ENCODE data around the gene UBQLN1.
A peak's percentile ranks its signal among the peaks of the same experiment; 100 is the strongest.
"Not testable (repeated sequence)": the region's sequence is repeated elsewhere in the genome, so short reads cannot be mapped to it uniquely, and the experiment has no call there.

The UBQLN1 gene

GRCh38 chr9:83707768-83708514, at the start of gene UBQLN1:
UBQLN1 (minus strand) TSS chr9:83707958; CDS start chr9:83707679, 279 bp downstream.
- peak; percentile 76 for DNase-seq

- DNase-seq, result no peak
These were observed 46.7 kb upstream of the UBQLN1 start for GRCh38 chr9:83754383-83754977.

DNA sequence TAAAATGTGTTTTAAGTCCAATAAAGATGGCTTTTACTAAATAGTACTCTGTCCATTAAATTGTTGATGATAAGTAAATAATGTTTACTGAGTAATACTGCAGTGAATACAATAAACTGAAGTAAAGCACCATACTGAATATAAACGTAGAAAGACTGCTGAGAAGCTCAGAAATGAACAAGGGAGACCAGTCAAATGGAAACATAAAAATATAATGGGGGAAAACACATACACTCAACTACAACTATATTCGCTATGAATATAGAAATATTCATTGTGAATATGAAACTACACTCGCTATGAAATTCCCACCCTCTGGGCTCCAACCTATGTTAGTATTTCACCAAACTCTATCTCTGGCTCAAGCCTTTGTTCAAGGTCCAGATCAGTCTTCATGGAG, 41.9 kb upstream of the UBQLN1 start:
- DNase-seq, result no peak

GRCh38 chr9:83744206-83744605, 36.4 kb upstream of the UBQLN1 start:
- no peak for DNase-seq

DNA sequence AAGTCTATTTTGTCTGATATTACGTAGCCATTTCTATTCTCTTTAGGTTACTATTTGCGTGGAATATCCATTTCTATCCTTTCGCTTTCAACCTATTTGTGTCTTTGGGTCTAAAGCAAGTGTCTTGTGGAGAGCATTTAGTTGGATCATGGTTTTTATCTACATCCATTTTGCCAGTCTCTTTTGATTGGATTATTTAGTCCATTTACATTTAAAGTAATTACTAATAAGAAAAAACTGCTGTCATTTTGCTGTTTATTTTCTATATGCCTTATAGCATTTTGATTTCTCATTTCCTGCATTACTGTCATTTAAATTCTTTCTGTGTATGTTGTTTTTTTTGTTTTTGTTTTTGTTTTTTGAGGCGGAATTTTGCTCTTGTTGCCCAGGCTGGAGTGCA, 26.0 kb upstream of the UBQLN1 start:
- DNase-seq, result no peak

- not testable (repeated sequence) for DNase-seq
These were observed 21.0 kb upstream of the UBQLN1 start for GRCh38 chr9:83728591-83729368.

GRCh38 chr9:83724436-83724835, 16.7 kb upstream of the UBQLN1 start:
- no peak for DNase-seq

DNA sequence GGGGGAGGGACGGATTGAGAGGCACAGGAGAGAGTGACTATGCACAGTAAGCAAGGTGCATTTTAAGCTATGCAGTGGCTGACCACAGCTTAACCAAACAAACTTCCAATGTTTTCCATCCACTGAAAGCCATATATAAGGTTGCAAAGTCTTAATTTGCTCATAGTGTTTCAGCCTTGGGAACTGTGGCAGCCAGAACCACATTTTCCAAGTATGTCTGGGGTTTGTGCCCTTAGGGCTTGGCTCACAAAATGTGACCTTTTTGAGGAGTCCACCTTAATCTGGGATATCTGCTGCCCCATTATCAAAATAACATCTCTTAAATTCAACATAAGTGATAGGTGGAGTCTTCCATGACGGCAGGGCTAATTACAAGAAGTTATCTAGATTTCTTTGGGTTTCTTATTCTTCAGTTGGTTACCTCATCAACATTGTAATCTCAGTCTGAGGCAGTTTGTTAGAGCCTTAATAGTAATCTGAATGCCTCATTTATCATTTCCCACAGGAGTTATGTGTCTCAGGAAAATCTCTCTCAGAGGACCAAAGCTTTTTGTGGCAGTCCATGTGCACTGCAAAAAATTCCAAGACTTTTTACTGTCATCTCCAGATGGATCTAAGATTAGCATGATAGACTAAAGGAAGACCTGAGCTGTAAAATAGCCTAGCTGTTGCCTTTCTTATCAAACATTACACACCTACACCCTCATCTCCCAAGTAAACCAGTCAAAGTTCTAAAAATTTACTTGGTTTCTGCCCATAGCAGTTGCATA, 15.2 kb upstream of the UBQLN1 start:
- DNase-seq, result no peak

DNA sequence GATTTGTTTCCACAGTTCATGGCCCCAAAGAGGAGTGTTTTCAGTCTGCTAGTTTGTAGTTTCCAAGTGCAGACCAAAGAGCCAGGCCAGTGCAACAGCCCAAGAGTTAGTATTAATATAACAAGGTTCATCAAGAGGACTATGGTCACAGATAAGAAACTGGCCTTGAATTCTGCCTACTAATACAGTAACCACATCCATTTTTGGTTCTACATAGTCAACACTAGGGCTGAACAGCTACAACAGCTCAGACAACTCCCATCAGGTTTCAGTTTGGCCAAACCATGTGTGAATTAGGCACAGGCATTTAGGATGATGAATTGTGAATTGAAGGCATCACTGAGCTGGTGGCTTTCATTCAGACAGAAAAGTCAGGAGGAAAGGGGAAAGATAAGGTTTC, 13.8 kb upstream of the UBQLN1 start:
- no peak for DNase-seq

DNA sequence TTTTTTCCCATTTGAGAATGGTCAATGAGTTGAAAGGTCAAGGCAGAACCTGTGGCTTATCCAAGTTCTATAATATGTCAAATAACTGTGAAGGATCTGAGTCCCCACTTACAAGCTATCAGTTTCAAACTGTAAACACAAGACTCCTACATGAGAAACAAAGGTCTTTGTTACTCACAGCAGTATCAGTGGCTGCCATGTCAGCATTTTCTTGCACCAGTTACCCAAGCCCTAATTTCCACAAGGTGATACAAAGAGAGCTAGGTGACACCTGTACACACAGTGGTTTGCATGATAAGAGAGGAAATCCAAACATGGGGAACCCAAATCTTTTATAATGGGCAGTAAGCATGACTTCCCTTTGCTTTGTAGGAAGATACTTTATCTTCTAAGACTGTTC, 8.0 kb upstream of the UBQLN1 start:
- no peak for DNase-seq

DNA sequence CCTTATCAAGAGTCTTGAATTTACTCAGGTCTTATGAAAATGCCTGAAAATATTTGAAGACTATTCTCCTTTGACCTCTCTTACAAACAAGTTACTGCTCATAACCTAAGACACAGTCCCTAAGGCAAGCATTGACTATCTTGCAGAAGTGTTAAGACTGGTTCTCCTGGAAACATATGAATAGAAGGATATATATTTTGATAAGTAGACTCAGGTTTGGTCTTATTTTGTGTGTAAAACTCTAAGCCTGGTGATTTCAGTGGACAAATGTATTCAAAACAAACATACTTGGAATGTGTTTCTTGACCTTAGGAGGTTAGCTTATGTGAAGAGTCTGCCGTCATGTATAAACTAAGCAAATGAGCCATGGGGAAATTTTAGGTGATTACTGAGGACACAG, 7.5 kb upstream of the UBQLN1 start:
- no peak for DNase-seq

GRCh38 chr9:83714329-83714728, 6.6 kb upstream of the UBQLN1 start:
- no peak for DNase-seq

GRCh38 chr9:83708515-83709158, 879 bp upstream of the UBQLN1 start:
- DNase-seq, result no peak

DNA sequence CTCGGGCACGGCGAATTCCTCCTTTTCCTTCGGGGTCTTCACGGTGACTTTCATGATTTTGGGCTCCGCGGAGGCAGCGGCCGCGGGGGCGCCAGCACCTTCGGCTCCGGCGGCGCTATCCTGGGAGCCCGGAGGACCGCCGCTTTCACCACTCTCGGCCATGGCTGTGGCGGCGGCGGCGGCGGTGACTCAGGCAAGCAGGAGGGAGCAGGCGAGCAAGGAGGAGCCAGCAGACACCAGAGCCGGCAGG, 315 bp downstream of the UBQLN1 start:
- no peak for DNase-seq

DNA sequence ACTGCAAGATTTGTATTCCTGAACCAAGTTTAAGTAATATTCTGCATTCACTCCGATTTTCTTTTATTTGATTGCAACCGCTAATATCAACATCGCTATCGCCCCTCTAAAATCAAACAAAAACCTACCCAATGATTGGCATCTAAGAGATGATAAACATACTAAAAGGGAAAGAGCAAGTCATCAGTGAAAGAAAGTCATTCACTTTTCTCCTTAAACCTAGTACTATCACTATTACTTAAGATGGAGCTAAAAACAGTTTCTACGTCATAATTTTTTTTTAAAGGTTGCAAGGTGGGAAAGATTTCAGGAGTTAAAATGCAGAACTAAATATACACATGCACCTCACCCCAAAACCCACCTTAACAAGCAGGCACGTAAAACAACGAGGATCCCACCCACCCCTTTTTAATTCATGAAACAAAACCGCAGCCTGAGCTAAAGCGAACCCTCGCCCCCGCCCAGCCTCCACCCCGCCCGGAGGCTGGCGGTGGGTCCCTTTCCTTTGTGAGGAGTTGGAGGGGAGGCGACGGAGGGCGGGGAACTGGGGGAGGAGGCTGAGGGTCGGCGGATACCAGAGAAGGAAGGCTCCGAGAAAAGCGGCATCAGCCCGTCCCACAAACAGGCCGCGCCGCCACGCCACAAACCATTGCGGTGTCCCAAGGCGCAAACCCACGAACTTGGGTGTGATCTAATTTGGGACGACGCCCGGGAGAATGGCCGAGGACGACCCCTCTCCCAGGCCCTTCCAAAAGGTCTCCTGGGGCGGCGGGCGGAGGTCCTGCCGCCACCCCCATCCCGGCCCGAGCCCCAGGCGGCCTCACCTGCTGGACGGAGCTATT, 861 bp downstream of the UBQLN1 start:
- DNase-seq, result no peak

- not testable (repeated sequence) for DNase-seq
These were observed 2.5 kb downstream of the UBQLN1 start for GRCh38 chr9:83705219-83705651.

DNA sequence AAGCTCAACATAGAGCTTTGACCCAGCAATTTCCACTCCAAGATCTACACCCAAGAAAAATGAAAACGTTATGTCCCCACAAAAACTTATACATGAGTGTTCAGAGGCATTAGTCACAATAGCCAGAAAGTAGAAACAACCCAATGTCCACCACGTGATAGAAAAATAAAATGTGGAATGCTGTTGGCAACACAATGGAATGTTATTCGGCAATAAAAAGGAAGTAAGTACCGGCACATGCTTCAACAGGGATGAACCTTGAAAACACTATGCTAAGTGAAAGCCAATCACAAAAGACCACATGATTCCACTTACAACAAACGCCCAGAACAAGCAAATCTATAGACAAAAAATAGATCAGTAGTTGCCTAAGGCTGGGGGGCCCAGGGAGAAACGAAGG, 6.0 kb downstream of the UBQLN1 start:
- DNase-seq, result no peak

GRCh38 chr9:83701286-83701685, 6.5 kb downstream of the UBQLN1 start:
- DNase-seq, result no peak

- DNase-seq, result no peak
These were observed 8.1 kb downstream of the UBQLN1 start for GRCh38 chr9:83699615-83700014.

DNA sequence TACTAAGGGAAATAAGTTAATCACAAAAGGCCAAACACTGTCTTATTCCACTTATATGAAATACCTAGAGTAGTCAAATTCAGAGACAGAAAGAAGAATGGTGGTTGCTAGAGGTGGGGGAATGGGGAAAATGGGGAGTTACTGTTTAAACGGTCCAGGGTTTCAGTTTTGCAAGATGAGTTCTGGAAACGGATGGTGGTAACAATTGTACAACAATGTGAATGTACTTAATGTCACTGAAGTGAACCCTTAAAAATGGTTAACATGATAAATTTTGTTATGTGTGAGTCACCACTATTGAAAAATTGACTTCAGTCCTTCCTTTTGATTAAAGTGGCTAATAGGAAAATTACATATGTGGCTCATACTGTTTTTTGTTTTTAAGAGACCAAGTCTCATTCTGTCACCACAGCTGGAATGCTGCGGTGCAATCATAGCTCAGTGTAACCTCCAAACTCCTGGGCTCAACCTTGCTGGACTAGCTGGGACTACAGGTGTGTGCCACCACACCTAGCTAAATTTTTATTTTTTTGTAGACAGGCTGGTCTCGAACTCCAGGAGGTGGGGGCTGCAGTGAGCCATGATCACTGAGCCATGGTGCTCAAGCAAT, 8.7 kb downstream of the UBQLN1 start:
- DNase-seq, result no peak

- DNase-seq, result no peak
These were observed 16.3 kb downstream of the UBQLN1 start for GRCh38 chr9:83691492-83691891.

GRCh38 chr9:83688921-83689320, 18.8 kb downstream of the UBQLN1 start:
- DNase-seq, result no peak
